PFSK-1 (cell line): ENCODE measurements around the gene MYRFL.

ENCODE experiments used
- POLR2AphosphoS5 ChIP-seq: IDR thresholded peaks from 2 replicates; pipeline ENCODE4 v1.6.1; 2012; ENCODE audit warnings: low read depth, mild to moderate bottlenecking, control low read depth, low read length, moderate library complexity
- REST ChIP-seq, 2 experiments: IDR thresholded peaks; 2 replicates each; pipeline versions ENCODE4 v1.6.1 to v1.8.0; 2011 to 2012; ENCODE audit warnings: low read depth in 2 of 2, low read length in 2 of 2, control low read depth in 1 of 2, inconsistent platforms in 1 of 2, mild to moderate bottlenecking in 1 of 2, moderate library complexity in 1 of 2; ENCODE audit not compliant: insufficient read depth in 1 of 2
- TAF1 ChIP-seq: IDR thresholded peaks from 2 replicates; pipeline ENCODE4 v1.6.1; 2012; ENCODE audit warnings: low read length, control low read depth, borderline replicate concordance; ENCODE audit not compliant: insufficient read depth

- TF ChIP-seq REST (IDR thresholded peaks at IDR 0.05; ENCODE audit: insufficient read depth in 1 of 2, low read depth in 2 of 2, low read length in 2 of 2) = no peak
- no peak for TF ChIP-seq POLR2AphosphoS5
- TF ChIP-seq TAF1 = no peak
These were observed 141.4 kb downstream of the MYRFL start for GRCh38 chr12:69966409-69966808.
